Choroid plexus epithelial cell (primary cell): ENCODE results near the gene ZNF609.

ENCODE experiments used
- DNase-seq: peaks from one replicate; pipeline ENCODE4 v3.0.0-alpha.2; 2010; ENCODE audit warnings: low read depth
- H3K4me3 ChIP-seq: 2 replicates; pipeline ENCODE4 v1.5.1; 2011; ENCODE audit warnings: low read depth, mild to moderate bottlenecking, control low read depth, low read length, moderate library complexity
- CTCF ChIP-seq: conservative IDR thresholded peaks from 2 replicates; pipeline ENCODE4 v1.5.1; 2011; ENCODE audit warnings: low read depth, mild to moderate bottlenecking, control low read depth, inconsistent platforms, low read length, moderate library complexity

ZNF609 gene

GRCh38 chr15:64691896-64692565 is 231.7 kb downstream of the ZNF609 start:
- no peak overlapping the region for H3K4me3 ChIP-seq
- DNase-seq: no peak
- TF ChIP-seq CTCF: no peak

- peak; percentile 95 for DNase-seq
- no peak overlapping the region for H3K4me3 ChIP-seq
- no peak for TF ChIP-seq CTCF
These were observed 232.8 kb downstream of the ZNF609 start for GRCh38 chr15:64693134-64693533.

GRCh38 chr15:64694816-64695215 is 234.4 kb downstream of the ZNF609 start:
- no peak overlapping the region for H3K4me3 ChIP-seq
- DNase-seq: no peak
- TF ChIP-seq CTCF: no peak

- H3K4me3 ChIP-seq: no peak overlapping the region
- TF ChIP-seq CTCF: no peak
- DNase-seq: no peak
These were observed 235.2 kb downstream of the ZNF609 start for GRCh38 chr15:64695561-64695992.

- DNase-seq: no peak
- H3K4me3 ChIP-seq: no peak overlapping the region
- TF ChIP-seq CTCF: no peak
These were observed 236.1 kb downstream of the ZNF609 start for GRCh38 chr15:64696481-64696880.

- H3K4me3 ChIP-seq: no peak overlapping the region
- peak; percentile 19 for DNase-seq
- TF ChIP-seq CTCF: no peak
These were observed 237.6 kb downstream of the ZNF609 start for GRCh38 chr15:64697911-64698369.

GRCh38 chr15:64698823-64699222 is 238.4 kb downstream of the ZNF609 start:
- no peak overlapping the region for H3K4me3 ChIP-seq
- TF ChIP-seq CTCF: no peak
- DNase-seq: no peak
